ENCODE results near the gene PLD2.

PLD2 gene

DNA sequence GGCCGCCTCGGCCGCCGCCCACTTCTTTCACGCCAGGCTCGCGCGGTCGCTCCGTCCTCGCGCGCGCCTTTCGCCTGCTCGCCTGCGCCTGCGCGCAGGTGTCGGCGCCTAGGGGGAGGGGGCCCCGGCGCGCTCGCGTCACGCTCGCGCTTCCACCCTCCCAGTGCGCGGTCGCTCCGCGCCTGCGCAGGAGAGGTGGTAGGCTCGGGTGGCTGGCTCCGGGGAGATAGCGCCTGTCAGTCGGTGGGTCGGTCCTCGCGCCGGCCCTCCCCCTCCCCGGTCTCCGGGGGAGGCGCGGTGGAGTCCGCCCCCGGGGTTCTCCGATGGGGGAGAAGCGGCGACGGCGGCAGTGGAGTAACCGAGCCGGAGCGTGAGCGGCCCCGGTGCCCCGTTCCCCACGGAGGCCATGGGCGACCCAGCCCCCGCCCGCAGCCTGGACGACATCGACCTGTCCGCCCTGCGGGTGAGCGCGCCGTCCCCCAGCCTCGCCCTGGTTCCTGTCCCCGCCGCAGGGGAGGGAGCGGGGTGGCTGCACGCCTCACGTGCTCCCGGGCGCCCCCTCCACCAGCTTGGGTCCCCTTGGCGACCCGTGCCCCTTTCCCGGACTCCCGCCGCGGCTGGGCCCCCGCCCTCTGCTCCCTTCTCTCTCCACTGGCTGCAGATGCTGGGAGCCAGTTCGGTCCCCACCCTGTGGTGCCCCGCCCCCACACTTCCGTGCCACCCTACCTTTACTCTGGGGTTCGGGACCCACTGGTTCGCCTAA is 26.4 kb downstream of the PLD2 start, which contains the start of gene MINK1:
MINK1 (plus strand) TSS at position 163 of the 763 bp plus-strand sequence; CDS start at position 407, 244 bp downstream.
- H3K27me3 Mint-ChIP-seq, result peaks cover 3% of the 10 kb centered on the region
- H3K4me3 Mint-ChIP-seq, result peak within 1 kb of the TSS; percentile 88
- peaks cover 35% of the 10 kb centered on the region for H3K36me3 Mint-ChIP-seq (ENCODE audit: low read depth)
- intact Hi-C loops (cut with micrococcal nuclease), result loop anchor here (5.0 kb wide), 1 partner anchor 44 kb away; no protein-coding TSS in a partner anchor
- peak within 1 kb of the TSS; percentile 87 for H3K27ac Mint-ChIP-seq
- no peaks in the 10 kb centered on the region for H3K9me3 Mint-ChIP-seq
- peaks cover 45% of the 10 kb centered on the region for H3K4me1 Mint-ChIP-seq (ENCODE audit: low read depth)

DNA sequence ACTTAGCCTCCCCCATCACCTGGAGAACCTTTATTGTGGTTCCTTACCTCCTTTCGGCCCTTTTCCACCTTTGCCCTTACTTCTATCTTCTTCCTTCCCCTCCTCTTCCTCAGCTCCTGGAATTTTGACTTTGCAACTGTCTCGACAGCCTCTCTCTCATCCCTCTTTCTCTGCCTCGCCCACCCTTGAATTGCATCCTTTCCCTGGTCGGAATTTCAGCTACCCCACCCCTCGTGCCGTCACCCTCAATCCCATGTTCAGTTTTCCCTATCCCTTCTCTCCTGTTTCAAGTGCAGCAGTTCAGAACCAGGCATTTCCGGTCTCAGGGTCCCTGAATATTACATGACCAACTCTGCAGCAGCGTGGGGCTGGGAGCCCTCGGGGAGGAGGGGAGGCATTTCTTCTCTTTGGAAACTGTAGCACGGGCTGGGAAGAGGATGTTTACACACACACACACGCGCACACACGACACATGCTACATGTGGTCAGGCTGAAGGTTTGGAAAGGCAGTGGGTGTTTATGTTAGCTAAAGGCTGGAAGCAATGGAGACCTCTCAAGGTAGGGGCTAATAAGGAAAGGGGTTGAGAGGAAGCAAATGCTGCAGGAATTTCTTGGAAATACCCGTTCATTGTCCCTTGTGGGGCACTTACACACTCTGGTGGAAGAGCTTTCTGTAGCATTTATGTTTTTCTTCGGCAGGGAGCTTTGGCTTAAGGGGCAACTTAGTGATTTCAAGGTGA is 27.2 kb downstream of the PLD2 start:
- H3K27me3 Mint-ChIP-seq, result peaks cover 3% of the 10 kb centered on the region
- H3K4me3 Mint-ChIP-seq, result peak overlapping the region; percentile 88
- H3K27ac Mint-ChIP-seq, result peak overlapping the region; percentile 78
- H3K36me3 Mint-ChIP-seq (ENCODE audit: low read depth), result peaks cover 42% of the 10 kb centered on the region
- no peaks in the 10 kb centered on the region for H3K9me3 Mint-ChIP-seq
- H3K4me1 Mint-ChIP-seq (ENCODE audit: low read depth), result peaks cover 48% of the 10 kb centered on the region
- intact Hi-C loops (cut with micrococcal nuclease), result loop anchor here (5.0 kb wide), 1 partner anchor 43 kb away; no protein-coding TSS in a partner anchor

DNA sequence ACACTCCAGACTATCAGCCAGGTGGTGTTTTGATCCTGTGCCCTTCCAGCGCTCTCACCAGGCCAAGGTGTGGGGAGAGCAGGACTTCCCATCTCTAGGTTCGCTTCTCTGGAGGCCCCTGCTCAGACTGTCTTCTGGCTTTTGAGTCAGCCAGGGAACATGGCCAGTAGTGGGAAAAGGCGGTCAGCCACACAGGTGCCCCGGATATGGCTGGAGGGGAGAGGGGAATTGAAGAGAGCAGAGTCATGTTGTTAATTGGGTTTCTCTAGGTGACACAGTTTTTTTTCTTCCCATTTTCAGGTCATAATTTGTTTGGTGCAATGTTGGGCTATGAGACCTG is 27.7 kb downstream of the PLD2 start:
- H3K27me3 Mint-ChIP-seq, result no peaks in the 10 kb centered on the region
- H3K4me3 Mint-ChIP-seq, result peak overlapping the region; percentile 88
- H3K4me1 Mint-ChIP-seq (ENCODE audit: low read depth), result peaks cover 53% of the 10 kb centered on the region
- peaks cover 47% of the 10 kb centered on the region for H3K36me3 Mint-ChIP-seq (ENCODE audit: low read depth)
- intact Hi-C loops (cut with micrococcal nuclease), result loop anchor here (5.0 kb wide), 1 partner anchor 43 kb away; no protein-coding TSS in a partner anchor
- H3K9me3 Mint-ChIP-seq, result no peaks in the 10 kb centered on the region
- no peak overlapping the region for H3K27ac Mint-ChIP-seq

DNA sequence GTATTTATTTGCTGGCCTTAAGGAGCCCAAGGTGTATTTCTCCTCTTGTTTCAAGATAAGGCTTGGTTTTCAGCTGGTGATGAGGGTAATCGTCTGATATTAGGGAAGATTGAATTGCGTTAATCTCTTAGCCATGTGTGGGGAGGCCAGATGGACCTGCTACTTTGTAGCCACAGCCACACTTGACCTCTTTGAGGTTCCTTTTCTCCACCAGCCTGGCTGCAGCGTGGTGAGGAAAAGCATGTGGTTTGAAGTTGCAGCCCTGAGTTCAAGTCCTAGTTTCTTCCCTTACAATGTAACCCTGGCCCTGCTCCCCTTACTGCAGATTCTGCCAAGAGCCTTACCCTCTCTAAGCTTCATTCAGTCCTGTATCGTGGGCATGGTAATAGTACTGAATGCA is 29.3 kb downstream of the PLD2 start:
- intact Hi-C loops (cut with micrococcal nuclease), result no loop called here
- Mint-ChIP-seq H3K36me3 (ENCODE audit: low read depth) (peaks cover 62% of the 10 kb centered on the region), H3K27ac (no peak overlapping the region), H3K4me1 (ENCODE audit: low read depth) (peaks cover 69% of the 10 kb centered on the region), H3K9me3 (no peaks in the 10 kb centered on the region), H3K4me3 (no peak overlapping the region), H3K27me3 (no peaks in the 10 kb centered on the region)

DNA sequence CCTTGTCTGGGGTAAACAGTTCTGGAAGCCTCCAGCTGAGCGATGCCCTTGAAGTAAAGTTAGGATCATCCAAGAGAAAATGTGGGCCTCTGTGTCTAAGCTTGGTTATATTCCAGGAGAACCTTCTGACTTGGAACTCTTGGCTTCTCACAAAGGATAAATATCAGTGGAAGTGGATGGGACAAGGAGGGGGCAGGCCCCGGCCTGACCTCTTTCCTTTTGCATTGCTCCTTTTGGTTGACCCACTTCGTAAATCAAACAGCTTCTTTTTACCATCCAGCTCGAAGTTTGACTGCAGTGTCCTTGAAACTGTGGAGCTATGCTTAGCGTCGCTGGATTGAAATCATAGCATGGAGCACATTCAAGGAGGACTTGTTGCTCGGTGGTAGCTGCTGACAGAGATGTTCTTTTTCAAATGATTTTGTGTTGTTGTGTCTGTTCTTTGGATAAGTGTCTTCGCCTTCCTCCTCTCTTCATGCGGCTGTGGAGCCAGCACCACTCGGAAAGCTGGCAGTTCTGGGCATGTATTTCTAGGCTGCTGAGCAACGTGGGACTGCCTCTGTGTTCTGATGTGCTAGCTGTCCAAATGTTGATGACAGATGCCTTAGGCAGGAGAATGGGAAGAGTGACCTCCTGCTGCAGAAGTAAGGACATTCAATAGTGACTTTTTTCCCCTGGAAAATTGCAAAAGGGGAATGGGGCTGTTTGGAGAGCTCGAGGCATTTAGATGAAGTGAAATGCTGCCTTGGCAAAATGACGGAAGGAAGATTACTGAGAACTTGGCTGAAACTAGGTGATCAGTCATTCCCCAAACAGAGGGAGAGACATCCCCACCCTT is 30.7 kb downstream of the PLD2 start:
- H3K9me3 Mint-ChIP-seq, result no peaks in the 10 kb centered on the region
- no peak overlapping the region for H3K4me3 Mint-ChIP-seq
- H3K36me3 Mint-ChIP-seq (ENCODE audit: low read depth), result peaks cover 66% of the 10 kb centered on the region
- peaks cover 83% of the 10 kb centered on the region for H3K4me1 Mint-ChIP-seq (ENCODE audit: low read depth)
- H3K27ac Mint-ChIP-seq, result peak overlapping the region; percentile 31
- H3K27me3 Mint-ChIP-seq, result no peaks in the 10 kb centered on the region
- intact Hi-C loops (cut with micrococcal nuclease), result no loop called here

DNA sequence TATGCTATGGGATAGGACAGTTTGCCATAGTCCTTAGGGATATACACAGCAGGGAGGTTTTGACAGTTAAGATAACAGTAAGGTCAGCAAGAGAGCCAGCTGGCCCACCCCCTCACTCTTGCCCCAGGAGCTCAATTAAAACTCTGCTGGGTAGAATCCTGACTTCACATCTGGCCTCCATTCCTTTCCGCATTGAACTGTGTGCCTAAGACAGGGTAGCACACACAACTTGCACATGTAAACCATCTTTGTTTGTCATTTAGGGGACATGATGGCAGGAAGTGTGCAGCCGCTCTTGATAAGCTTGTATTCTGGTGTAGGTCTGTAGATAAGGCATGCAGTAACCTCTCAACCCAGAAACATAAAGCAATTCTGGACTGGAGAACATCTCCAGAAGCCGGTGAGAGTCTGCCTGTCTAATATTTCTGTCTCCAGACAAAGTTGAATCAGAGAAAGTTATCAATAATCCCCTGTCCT is 31.4 kb downstream of the PLD2 start:
- peak overlapping the region; percentile 31 for H3K27ac Mint-ChIP-seq
- no peaks in the 10 kb centered on the region for H3K27me3 Mint-ChIP-seq
- H3K36me3 Mint-ChIP-seq (ENCODE audit: low read depth), result peaks cover 61% of the 10 kb centered on the region
- intact Hi-C loops (cut with micrococcal nuclease), result no loop called here
- peaks cover 85% of the 10 kb centered on the region for H3K4me1 Mint-ChIP-seq (ENCODE audit: low read depth)
- H3K4me3 Mint-ChIP-seq, result no peak overlapping the region
- H3K9me3 Mint-ChIP-seq, result no peaks in the 10 kb centered on the region

DNA sequence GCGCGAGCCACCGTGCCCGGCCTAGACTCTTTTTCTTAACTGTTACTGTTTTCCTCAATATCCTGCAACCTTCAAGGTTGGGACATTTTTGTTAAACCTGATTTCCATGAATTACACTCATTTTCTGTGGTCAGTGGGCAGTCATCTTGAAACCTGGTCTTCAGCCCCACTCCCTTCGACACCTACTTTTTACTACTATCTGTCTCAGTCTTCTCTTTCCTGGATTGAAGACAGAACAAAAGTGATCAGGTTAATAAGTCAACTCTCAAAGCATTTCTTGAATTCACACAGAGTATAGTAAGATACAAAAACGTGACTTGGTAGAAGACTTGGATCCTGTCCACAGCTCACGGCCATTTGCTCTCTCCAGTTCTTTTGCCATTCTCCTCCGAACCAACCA is 32.3 kb downstream of the PLD2 start:
- Mint-ChIP-seq H3K27ac (peak overlapping the region; percentile 96), H3K9me3 (no peaks in the 10 kb centered on the region), H3K4me1 (ENCODE audit: low read depth) (peaks cover 88% of the 10 kb centered on the region), H3K36me3 (ENCODE audit: low read depth) (peaks cover 54% of the 10 kb centered on the region), H3K27me3 (no peaks in the 10 kb centered on the region), H3K4me3 (no peak overlapping the region)
- intact Hi-C loops (cut with micrococcal nuclease), result no loop called here

DNA sequence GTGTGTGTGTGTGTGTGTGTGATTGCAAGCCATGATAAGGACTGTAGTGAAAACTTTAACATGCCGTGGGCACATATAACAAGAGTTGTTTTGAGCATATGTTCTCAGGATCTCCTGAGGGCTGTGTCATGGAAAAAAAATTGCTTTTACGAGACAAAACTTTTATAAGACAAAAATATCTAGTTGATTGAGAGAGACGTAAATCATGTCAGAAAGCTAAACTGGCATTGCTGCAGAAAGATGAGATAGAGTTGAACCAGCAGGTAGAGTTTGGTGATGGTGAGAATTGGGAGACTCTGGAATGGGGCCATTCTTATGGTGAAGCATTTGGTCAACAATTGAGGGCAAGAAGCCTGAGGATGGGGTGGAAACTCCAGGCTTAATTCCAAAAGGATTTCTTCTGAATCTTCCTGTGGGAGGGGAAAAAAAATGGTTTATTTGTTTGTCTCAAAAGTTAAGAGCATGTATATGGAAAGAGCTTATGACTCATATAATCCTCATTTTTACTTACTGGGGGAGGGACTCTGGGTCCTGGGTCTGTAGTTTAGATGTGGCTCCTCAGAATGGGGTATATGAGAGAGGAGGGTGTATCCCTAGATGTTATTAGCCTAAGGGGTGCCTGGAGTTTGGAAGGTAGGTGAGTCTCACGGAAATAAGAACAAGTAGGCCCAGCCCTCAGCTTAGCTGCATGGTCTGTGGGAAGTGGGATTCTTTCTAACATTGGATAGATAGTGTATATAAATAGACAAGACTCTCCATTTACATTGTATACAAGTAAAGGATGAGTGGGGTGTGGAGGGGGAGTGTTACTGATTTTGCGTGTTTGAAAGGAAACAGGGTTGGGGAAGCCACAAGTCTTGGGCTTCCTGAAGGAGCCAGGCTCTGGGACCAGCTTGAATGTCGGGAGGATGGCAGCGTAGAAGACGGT is 33.3 kb downstream of the PLD2 start:
- Mint-ChIP-seq H3K4me3 (no peak overlapping the region), H3K27ac (peak overlapping the region; percentile 96), H3K9me3 (no peaks in the 10 kb centered on the region), H3K27me3 (no peaks in the 10 kb centered on the region), H3K36me3 (ENCODE audit: low read depth) (peaks cover 45% of the 10 kb centered on the region), H3K4me1 (ENCODE audit: low read depth) (peaks cover 88% of the 10 kb centered on the region)
- intact Hi-C loops (cut with micrococcal nuclease), result no loop called here

DNA sequence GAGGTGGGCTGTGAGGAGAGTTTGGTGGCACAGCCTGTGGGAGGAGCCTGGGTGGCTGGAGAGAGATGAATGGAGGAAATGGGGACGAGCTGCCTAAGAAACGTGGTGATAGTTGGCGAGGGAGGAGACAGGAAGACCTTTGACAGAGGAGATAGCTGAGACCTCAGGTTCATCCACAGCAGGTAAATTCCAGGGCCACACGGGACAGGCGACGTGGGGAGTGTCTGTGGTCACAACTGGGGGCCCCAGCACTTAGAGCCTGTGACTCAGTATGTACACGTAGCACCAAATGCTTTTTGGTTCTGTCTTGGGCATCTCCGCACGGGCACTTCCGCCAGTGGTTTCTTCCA is 33.9 kb downstream of the PLD2 start:
- peak overlapping the region; percentile 96 for H3K27ac Mint-ChIP-seq
- H3K4me3 Mint-ChIP-seq, result no peak overlapping the region

DNA sequence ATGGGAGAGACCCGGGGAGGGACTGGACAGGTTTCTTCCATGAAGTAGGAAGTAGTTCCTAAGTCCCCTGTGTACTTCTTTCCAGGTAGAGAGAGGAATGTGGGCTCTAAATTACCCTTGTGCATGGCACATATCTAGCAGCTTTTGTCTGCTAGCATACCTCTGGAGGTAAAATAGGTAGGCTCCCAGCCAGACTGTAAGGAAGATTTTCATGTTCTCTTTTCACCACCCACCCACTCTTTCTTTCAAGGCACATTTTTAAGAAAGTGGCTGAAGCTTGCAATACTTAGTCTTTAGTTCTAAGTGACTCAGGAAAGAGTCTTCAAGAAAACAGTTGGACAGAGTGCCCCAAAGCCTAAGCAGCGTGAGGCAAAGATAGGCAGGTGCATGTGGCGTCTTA is 35.4 kb downstream of the PLD2 start:
- Mint-ChIP-seq H3K27me3 (no peaks in the 10 kb centered on the region), H3K27ac (peak overlapping the region; percentile 96), H3K9me3 (no peaks in the 10 kb centered on the region), H3K36me3 (ENCODE audit: low read depth) (peaks cover 49% of the 10 kb centered on the region), H3K4me3 (no peak overlapping the region), H3K4me1 (ENCODE audit: low read depth) (peaks cover 95% of the 10 kb centered on the region)
- intact Hi-C loops (cut with micrococcal nuclease), result no loop called here

More for the DNA sequence above, 33.9 kb downstream of the PLD2 start:
- intact Hi-C loops (cut with micrococcal nuclease), result no loop called here
- peaks cover 88% of the 10 kb centered on the region for H3K4me1 Mint-ChIP-seq (ENCODE audit: low read depth)
- H3K36me3 Mint-ChIP-seq (ENCODE audit: low read depth), result peaks cover 45% of the 10 kb centered on the region
- H3K9me3 Mint-ChIP-seq, result no peaks in the 10 kb centered on the region
- no peaks in the 10 kb centered on the region for H3K27me3 Mint-ChIP-seq

DNA sequence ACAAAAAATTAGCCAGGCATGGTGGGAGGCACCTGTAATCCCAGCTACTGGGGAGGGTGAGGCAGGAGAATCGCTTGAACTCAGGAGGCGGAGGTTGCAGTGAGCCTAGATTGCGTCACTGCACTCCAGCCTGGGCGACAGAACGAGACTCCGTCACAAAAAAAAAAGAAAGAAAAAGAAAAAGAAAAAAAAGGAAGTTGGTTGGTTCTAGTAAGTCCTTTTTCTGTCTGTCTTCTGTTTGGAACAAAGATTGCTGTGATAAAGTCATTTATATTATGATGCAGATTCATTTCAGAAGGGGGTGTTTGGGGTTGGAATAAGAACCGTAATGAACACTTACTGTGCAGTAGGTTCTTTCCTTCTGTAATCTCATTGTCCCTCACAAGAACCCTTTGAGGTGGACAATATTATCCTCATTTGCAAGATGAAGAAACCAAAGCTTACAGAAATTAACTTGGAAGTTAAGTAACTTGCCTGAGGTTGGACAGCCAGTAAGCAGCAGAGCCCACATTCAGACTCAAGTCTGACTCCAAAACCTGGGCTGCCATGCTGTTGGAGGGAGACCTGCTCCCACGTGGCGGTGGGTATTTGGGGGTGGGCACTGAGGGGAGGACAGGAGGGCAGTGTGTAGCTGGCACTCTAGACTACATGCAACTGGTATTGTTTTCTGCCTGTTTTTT is 36.5 kb downstream of the PLD2 start:
- intact Hi-C loops (cut with micrococcal nuclease), result no loop called here
- Mint-ChIP-seq H3K27ac (peak overlapping the region; percentile 96), H3K4me3 (peak overlapping the region; percentile 30), H3K9me3 (no peaks in the 10 kb centered on the region), H3K4me1 (ENCODE audit: low read depth) (peaks cover 94% of the 10 kb centered on the region), H3K36me3 (ENCODE audit: low read depth) (peaks cover 39% of the 10 kb centered on the region), H3K27me3 (no peaks in the 10 kb centered on the region)

DNA sequence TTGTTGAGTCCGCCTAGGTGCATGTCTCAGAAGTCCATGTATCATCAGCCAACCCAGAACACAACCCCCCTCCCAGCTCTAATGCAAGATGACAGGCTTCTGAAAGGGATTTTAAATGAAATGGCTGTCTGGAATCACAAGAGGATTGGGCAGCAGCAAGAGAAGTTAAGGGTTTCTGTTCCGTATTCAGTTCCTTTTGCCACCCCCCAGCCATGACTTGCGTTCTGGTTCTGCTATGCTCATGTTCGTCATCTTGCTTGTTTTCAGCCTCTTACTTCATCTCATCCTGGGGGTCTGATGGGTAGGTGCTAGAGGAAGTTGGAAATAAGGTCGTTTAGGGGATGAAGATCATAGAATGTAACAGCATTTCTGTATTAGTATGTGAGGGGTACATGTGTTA is 38.2 kb downstream of the PLD2 start:
- H3K27me3 Mint-ChIP-seq, result no peaks in the 10 kb centered on the region
- H3K4me3 Mint-ChIP-seq, result peak overlapping the region; percentile 68
- intact Hi-C loops (cut with micrococcal nuclease), result no loop called here
- peaks cover 95% of the 10 kb centered on the region for H3K4me1 Mint-ChIP-seq (ENCODE audit: low read depth)
- H3K36me3 Mint-ChIP-seq (ENCODE audit: low read depth), result peaks cover 34% of the 10 kb centered on the region
- H3K9me3 Mint-ChIP-seq, result no peaks in the 10 kb centered on the region
- peak overlapping the region; percentile 96 for H3K27ac Mint-ChIP-seq

Measured in dendritic cell treated with granulocyte-macrophage colony-stimulating factor and Interleukin-4, amounts not matched to agents 40 ng/mL and 50 ng/mL, for 4 days (primary cell).